Transverse colon (tissue), 4 donors: Measurements from ENCODE around the gene PCDHGA12. TPM values are rescaled to one million over a fixed set of nuclear protein-coding genes. Genes with fewer than 3 reads are reported as not detected.
A peak's percentile ranks its signal among the peaks of the same experiment; 100 is the strongest.

Source experiments
- DNase-seq: peaks from one replicate; pipeline ENCODE4 v3.0.0-alpha.2; 2019
- H3K27ac ChIP-seq, 4 donors: fragments of 200-600 bp; sonication (generic); 2 replicates each; pipeline ENCODE4 v1.5.1; 2016 to 2018; ENCODE audit warnings: inconsistent platforms in 4 of 4
- H3K27me3 ChIP-seq: fragments of 200-600 bp; sonication (generic); 2 replicates; pipeline ENCODE4 v1.5.1; 2017; ENCODE audit warnings: inconsistent platforms
- H3K36me3 ChIP-seq, 4 donors: fragments of 200-600 bp; sonication (generic); 2 replicates each; pipeline ENCODE4 v1.5.1; 2017 to 2019; ENCODE audit warnings: inconsistent platforms in 4 of 4
- H3K4me1 ChIP-seq, 4 donors: fragments of 200-600 bp; sonication (generic); 2 replicates each; pipeline ENCODE4 v1.5.1; 2017 to 2020; ENCODE audit warnings: inconsistent platforms in 4 of 4
- H3K4me3 ChIP-seq, 4 donors: fragments of 200-600 bp; sonication (generic); 1 replicate in 1 of 4; 2 replicates in 3 of 4; pipeline versions ENCODE4 v1.5.1 to v1.6.1; 2017 to 2019; ENCODE audit warnings: inconsistent platforms in 4 of 4
- H3K9me3 ChIP-seq, 2 donors: fragments of 200-600 bp; sonication (generic); 2 replicates each; pipeline ENCODE4 v1.5.1; 2017 to 2019; ENCODE audit warnings: inconsistent platforms in 2 of 2
- EP300 ChIP-seq: sonication (generic); formaldehyde crosslinking; IDR thresholded peaks from one replicate; pipeline ENCODE4 v1.6.1; 2017; ENCODE audit warnings: antibody characterized with exemption, low read depth
- POLR2A ChIP-seq: fragments of 450-650 bp; IDR thresholded peaks from one replicate; pipeline ENCODE4 v1.6.1; 2016; ENCODE audit warnings: antibody characterized with exemption, mild to moderate bottlenecking, moderate library complexity
- POLR2AphosphoS5 ChIP-seq, 3 donors: sonication (generic); formaldehyde crosslinking; IDR thresholded peaks; one replicate each; pipeline ENCODE4 v1.6.1; 2016; ENCODE audit warnings: antibody characterized with exemption in 3 of 3
- WGBS, 2 donors: methylation state at CpG; one replicate each; pipeline ENCODE4 v1.1.5; 2018; ENCODE audit warnings: low coverage in 1 of 2; 5-methylcytosine and 5-hydroxymethylcytosine counted together
- in situ Hi-C, 4 donors: fragments of 200-750 bp; cut with MboI; loops; one replicate each; pipeline versions ENCODE4 v1.15.0 to v1.15.1; 2017; ENCODE audit warnings: low sequenced_read_pairs in 3 of 4, low pct_ligation_motif_present in 1 of 4, low pct_unique_long_range_greater_than_20kb in 1 of 4
- intact Hi-C: fragments of 100-400 bp; cut with DNase I; formaldehyde crosslinking; loops from one replicate; pipeline ENCODE4 v1.15.1; 2023; ENCODE audit warnings: low total_unique reads
- total RNA-seq, 4 donors: library from RNA; depleted of rRNA; stranded (reverse); fragments of >200 nt; gene quantifications; one replicate each; pipeline ENCODE4 v1.1.0, GENCODE V29; 2016
- TF ChIP-seq, protein P1 (sequence below), 5 experiments: fragments of 200-600 bp in 3 of 5; fragments of 450-650 bp in 2 of 5; sonication (generic) in 3 of 5; IDR thresholded peaks; 1 replicate in 2 of 5; 2 replicates in 3 of 5; pipeline ENCODE4 v1.5.1; 2016 to 2017; ENCODE audit warnings: antibody characterized with exemption in 5 of 5, inconsistent platforms in 3 of 5, mild to moderate bottlenecking in 2 of 5, moderate library complexity in 1 of 5

PCDHGA12 gene
- total RNA-seq, 4 donors from 2014 or later, result 1.6 to 14.2 (median 4.8) TPM

DNA sequence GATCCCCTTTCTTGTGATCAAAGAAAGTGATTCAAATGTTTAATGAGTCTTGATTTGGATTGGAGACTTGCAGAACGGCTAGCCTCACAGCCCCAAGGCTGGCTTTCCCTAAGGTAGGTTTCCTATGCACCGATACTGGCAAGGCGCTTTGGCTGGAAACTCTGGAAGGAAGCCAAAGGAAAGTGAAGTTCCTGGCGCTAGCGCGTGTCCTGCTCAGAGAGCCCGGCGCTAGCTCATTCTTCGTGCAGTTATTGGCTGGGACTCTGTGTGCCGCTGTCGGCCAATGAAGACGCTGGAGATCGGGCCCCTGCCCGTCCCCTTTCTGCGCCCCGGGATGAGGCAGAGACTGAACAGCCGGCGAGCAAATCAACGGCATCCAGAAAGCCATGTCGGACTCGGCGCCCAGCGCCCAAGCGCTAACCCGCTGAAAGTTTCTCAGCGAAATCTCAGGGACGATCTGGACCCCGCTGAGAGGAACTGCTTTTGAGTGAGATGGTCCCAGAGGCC, 45.4 kb downstream of the PCDHGA12 start, which contains the start of gene PCDHGC3:
Gene PCDHGC3 (plus strand): TSS at position 342 of the 507 bp plus-strand sequence. CDS start 151 bp downstream, at position 493.
- in situ Hi-C loops, result no loop called here

DNA sequence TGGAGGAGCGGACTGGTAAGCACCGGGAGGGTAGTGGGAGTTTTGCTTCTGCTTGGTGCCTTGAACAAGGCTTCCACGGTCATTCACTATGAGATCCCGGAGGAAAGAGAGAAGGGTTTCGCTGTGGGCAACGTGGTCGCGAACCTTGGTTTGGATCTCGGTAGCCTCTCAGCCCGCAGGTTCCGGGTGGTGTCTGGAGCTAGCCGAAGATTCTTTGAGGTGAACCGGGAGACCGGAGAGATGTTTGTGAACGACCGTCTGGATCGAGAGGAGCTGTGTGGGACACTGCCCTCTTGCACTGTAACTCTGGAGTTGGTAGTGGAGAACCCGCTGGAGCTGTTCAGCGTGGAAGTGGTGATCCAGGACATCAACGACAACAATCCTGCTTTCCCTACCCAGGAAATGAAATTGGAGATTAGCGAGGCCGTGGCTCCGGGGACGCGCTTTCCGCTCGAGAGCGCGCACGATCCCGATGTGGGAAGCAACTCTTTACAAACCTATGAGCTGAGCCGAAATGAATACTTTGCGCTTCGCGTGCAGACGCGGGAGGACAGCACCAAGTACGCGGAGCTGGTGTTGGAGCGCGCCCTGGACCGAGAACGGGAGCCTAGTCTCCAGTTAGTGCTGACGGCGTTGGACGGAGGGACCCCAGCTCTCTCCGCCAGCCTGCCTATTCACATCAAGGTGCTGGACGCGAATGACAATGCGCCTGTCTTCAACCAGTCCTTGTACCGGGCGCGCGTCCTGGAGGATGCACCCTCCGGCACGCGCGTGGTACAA, 46.0 kb downstream of the PCDHGA12 start:
- no peak for TF ChIP-seq POLR2A
- no peak for TF ChIP-seq EP300
- TF ChIP-seq POLR2AphosphoS5 (IDR thresholded peaks at IDR 0.05), result peak in 1 of 3 donors; percentile 12
- in situ Hi-C loops, result no loop called here
- peak; percentile 57 for DNase-seq
- H3K36me3 ChIP-seq, result no peaks in the 10 kb centered on the region
- no peaks in the 10 kb centered on the region for H3K9me3 ChIP-seq
- H3K27me3 ChIP-seq, result peaks cover 7% of the 10 kb centered on the region
- H3K4me3 ChIP-seq, result peak overlapping the region; percentile 46 to 75 (median 62)
- intact Hi-C loops, result loop anchor here (5.0 kb wide), 1 partner anchor 36 kb away; no protein-coding TSS in a partner anchor
- WGBS, 2 donors, result 1% methylated on average over 47 of the region's 58 CpGs; no CpG with 5 or more reads in 1 of the 2 donors
- peaks cover 5 to 52% (median 24%) of the 10 kb centered on the region in 4 donors for H3K4me1 ChIP-seq
- peak overlapping the region; percentile 85 to 93 (median 89) for H3K27ac ChIP-seq

More for the DNA sequence above, 45.4 kb downstream of the PCDHGA12 start, which contains the start of gene PCDHGC3:
- H3K27ac ChIP-seq, result peak within 1 kb of the TSS; percentile 85 to 93 (median 89)
- H3K36me3 ChIP-seq, result no peaks in the 10 kb centered on the region
- H3K9me3 ChIP-seq, result no peaks in the 10 kb centered on the region
- 0 to 1% methylated on average over 8 to 24 of the region's 28 CpGs for WGBS, 2 donors
- TF ChIP-seq EP300 (no peak), POLR2A (peak; percentile 64), POLR2AphosphoS5 (IDR thresholded peaks at IDR 0.05) (peak; percentile 59 to 67 (median 66))
- TF ChIP-seq, protein P1, sequence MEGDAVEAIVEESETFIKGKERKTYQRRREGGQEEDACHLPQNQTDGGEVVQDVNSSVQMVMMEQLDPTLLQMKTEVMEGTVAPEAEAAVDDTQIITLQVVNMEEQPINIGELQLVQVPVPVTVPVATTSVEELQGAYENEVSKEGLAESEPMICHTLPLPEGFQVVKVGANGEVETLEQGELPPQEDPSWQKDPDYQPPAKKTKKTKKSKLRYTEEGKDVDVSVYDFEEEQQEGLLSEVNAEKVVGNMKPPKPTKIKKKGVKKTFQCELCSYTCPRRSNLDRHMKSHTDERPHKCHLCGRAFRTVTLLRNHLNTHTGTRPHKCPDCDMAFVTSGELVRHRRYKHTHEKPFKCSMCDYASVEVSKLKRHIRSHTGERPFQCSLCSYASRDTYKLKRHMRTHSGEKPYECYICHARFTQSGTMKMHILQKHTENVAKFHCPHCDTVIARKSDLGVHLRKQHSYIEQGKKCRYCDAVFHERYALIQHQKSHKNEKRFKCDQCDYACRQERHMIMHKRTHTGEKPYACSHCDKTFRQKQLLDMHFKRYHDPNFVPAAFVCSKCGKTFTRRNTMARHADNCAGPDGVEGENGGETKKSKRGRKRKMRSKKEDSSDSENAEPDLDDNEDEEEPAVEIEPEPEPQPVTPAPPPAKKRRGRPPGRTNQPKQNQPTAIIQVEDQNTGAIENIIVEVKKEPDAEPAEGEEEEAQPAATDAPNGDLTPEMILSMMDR (IDR thresholded peaks at IDR 0.05), result peak in 3 of 5 experiments; percentile 6 to 35 (median 25)
- peak; percentile 89 for DNase-seq
- peaks cover 7% of the 10 kb centered on the region for H3K27me3 ChIP-seq
- intact Hi-C loops, result loop anchor here (5.0 kb wide), 1 partner anchor 37 kb away; no protein-coding TSS in a partner anchor
- H3K4me1 ChIP-seq, result peaks cover 5 to 47% (median 23%) of the 10 kb centered on the region in 4 donors
- H3K4me3 ChIP-seq, result peak within 1 kb of the TSS; percentile 46 to 75 (median 62)

DNA sequence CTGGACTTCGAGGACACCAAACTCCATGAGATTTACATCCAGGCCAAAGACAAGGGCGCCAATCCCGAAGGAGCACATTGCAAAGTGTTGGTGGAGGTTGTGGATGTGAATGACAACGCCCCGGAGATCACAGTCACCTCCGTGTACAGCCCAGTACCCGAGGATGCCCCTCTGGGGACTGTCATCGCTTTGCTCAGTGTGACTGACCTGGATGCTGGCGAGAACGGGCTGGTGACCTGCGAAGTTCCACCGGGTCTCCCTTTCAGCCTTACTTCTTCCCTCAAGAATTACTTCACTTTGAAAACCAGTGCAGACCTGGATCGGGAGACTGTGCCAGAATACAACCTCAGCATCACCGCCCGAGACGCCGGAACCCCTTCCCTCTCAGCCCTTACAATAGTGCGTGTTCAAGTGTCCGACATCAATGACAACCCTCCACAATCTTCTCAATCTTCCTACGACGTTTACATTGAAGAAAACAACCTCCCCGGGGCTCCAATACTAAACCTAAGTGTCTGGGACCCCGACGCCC, 46.8 kb downstream of the PCDHGA12 start:
- H3K27me3 ChIP-seq, result peaks cover 7% of the 10 kb centered on the region
- in situ Hi-C loops, result no loop called here
- H3K4me1 ChIP-seq, result peaks cover 5 to 52% (median 24%) of the 10 kb centered on the region in 4 donors
- H3K27ac ChIP-seq, result peak overlapping the region in 3 of 4 donors; percentile 85 to 93 (median 91)
- peak overlapping the region in 3 of 4 donors; percentile 46 to 63 (median 62) for H3K4me3 ChIP-seq
- DNase-seq, result no peak
- no peaks in the 10 kb centered on the region for H3K36me3 ChIP-seq
- intact Hi-C loops, result loop anchor here (5.0 kb wide), 1 partner anchor 35 kb away; no protein-coding TSS in a partner anchor
- no peaks in the 10 kb centered on the region for H3K9me3 ChIP-seq
- 37 to 46% methylated on average over 6 to 24 of the region's 24 CpGs for WGBS, 2 donors
- TF ChIP-seq, protein P1 (IDR thresholded peaks at IDR 0.05), result no peak
- TF ChIP-seq POLR2AphosphoS5 (IDR thresholded peaks at IDR 0.05) (no peak), EP300 (no peak), POLR2A (no peak)

DNA sequence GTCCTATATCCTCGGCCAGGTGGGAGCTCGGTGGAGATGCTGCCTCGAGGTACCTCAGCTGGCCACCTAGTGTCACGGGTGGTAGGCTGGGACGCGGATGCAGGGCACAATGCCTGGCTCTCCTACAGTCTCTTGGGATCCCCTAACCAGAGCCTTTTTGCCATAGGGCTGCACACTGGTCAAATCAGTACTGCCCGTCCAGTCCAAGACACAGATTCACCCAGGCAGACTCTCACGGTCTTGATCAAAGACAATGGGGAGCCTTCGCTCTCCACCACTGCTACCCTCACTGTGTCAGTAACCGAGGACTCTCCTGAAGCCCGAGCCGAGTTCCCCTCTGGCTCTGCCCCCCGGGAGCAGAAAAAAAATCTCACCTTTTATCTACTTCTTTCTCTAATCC, 47.5 kb downstream of the PCDHGA12 start:
- Histone ChIP-seq H3K4me3 (peak overlapping the region in 3 of 4 donors; percentile 16 to 63 (median 20)), H3K4me1 (peaks cover 5 to 52% (median 24%) of the 10 kb centered on the region in 4 donors), H3K27ac (no peak overlapping the region), H3K9me3 (no peaks in the 10 kb centered on the region), H3K36me3 (no peaks in the 10 kb centered on the region), H3K27me3 (peaks cover 7% of the 10 kb centered on the region)
- TF ChIP-seq POLR2A (no peak), POLR2AphosphoS5 (IDR thresholded peaks at IDR 0.05) (no peak), EP300 (no peak)
- TF ChIP-seq, protein P1 (IDR thresholded peaks at IDR 0.05), result no peak
- in situ Hi-C loops (no loop called here), intact Hi-C loops (loop anchor here (5.0 kb wide), 1 partner anchor 34 kb away; no protein-coding TSS in a partner anchor)
- no peak for DNase-seq
- 49 to 63% methylated on average over 5 to 13 of the region's 13 CpGs for WGBS, 2 donors
